ENCODE results near the gene HS3ST5. TPM values are rescaled to one million over a fixed set of nuclear protein-coding genes. Genes with fewer than 3 reads are reported as not detected.

HS3ST5 gene
- total RNA-seq, 3 donors from 2014 or later = not detected

DNA sequence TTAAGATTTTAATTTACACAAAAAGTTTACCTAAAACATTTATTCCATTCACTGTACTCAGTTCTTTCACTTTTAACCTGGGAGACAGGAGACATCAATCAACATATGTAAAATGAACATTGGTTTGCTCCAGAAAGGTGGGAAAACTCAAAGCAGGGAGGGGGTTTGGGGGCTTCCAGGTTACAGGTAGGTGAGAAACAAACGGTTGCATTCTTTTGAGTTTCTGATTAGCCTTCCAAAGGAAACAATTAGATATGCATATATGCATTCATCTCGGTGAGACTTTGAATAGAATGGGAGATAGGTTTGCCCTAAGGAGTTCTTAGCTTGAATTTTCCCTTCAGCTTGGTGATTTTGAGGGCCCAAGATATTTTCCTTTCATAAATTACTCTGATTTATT, 333.6 kb downstream of the HS3ST5 start:
- H3K4me1 ChIP-seq = no peaks in the 10 kb centered on the region
- intact Hi-C loops (cut with DNase I; ENCODE audit: low total_unique reads) = no loop called here
- H3K9me3 ChIP-seq = no peaks in the 10 kb centered on the region
- no peak for DNase-seq (ENCODE audit: low spot score in 2 of 2)
- TF ChIP-seq POLR2A (IDR thresholded peaks at IDR 0.05) (no peak), POLR2AphosphoS5 (IDR thresholded peaks at IDR 0.05) (no peak), CTCF (IDR thresholded peaks at IDR 0.05) (no peak)
- no peak overlapping the region for H3K27ac ChIP-seq
- no peaks in the 10 kb centered on the region for H3K36me3 ChIP-seq
- no peak overlapping the region for H3K4me3 ChIP-seq
- H3K27me3 ChIP-seq = no peaks in the 10 kb centered on the region

DNA sequence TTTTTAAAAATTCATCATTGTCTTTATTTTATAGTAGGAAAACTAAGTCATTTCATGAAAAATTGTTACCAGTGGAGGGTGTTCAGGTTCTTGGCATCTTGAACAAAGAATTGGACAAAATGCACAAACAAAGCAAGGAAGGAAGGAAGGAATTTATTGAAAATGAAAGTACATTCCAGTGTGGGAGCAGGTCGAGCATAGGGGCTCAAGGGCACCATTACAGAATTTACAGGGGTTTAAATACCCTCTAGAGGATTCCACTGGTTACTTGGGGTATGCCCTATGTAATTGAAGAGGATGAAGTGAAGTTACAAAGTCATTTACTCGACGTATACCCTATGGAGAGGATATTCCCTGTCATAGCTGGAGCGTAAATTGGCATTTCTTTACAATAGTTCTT, 334.5 kb downstream of the HS3ST5 start:
- intact Hi-C loops (cut with DNase I; ENCODE audit: low total_unique reads) = no loop called here
- no peak for DNase-seq (ENCODE audit: low spot score in 2 of 2)
- no peaks in the 10 kb centered on the region for H3K36me3 ChIP-seq
- TF ChIP-seq CTCF (IDR thresholded peaks at IDR 0.05) = no peak
- TF ChIP-seq POLR2AphosphoS5 (IDR thresholded peaks at IDR 0.05) = no peak
- no peak for TF ChIP-seq POLR2A (IDR thresholded peaks at IDR 0.05)
- H3K4me1 ChIP-seq = no peaks in the 10 kb centered on the region
- no peak overlapping the region for H3K27ac ChIP-seq
- no peaks in the 10 kb centered on the region for H3K27me3 ChIP-seq
- no peaks in the 10 kb centered on the region for H3K9me3 ChIP-seq
- H3K4me3 ChIP-seq = peak overlapping the region in 1 of 3 donors; percentile 11

DNA sequence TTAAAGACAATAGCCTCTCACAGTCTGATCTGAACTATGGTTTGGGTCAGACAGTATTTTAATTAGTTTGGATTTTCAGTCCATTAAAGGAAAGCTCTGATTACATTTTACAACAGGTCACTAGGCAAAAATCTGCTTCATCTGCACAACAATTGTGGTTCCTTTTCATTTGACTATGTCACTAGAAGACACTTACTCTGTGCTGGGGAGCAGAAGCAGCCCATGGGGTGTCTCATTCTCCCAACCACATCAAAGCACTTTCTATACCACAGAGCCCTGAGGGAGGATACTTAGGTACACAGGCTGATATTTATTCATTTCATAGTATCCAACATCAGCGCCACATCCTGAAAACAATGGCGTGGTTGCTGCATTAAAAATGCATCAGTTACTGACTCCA, 335.3 kb downstream of the HS3ST5 start:
- no peak for DNase-seq (ENCODE audit: low spot score in 2 of 2)
- Histone ChIP-seq H3K27ac (no peak overlapping the region), H3K9me3 (no peaks in the 10 kb centered on the region), H3K4me3 (no peak overlapping the region), H3K4me1 (no peaks in the 10 kb centered on the region), H3K27me3 (no peaks in the 10 kb centered on the region), H3K36me3 (no peaks in the 10 kb centered on the region)
- intact Hi-C loops (cut with DNase I; ENCODE audit: low total_unique reads) = no loop called here
- TF ChIP-seq POLR2A (IDR thresholded peaks at IDR 0.05) = no peak
- TF ChIP-seq CTCF (IDR thresholded peaks at IDR 0.05) = no peak
- TF ChIP-seq POLR2AphosphoS5 (IDR thresholded peaks at IDR 0.05) = no peak

Data from breast epithelium (tissue), 4 donors.